Measurements from ENCODE around the gene BPHL. TPM values are rescaled to one million over a fixed set of nuclear protein-coding genes. Genes with fewer than 3 reads are reported as not detected.
"Not testable (repeated sequence)": the region's sequence is repeated elsewhere in the genome, so short reads cannot be mapped to it uniquely, and the experiment has no call there.

Gene BPHL
- total and polyA plus RNA-seq, 8 donors, result 9.0 to 22.1 (median 14.8) TPM

DNA sequence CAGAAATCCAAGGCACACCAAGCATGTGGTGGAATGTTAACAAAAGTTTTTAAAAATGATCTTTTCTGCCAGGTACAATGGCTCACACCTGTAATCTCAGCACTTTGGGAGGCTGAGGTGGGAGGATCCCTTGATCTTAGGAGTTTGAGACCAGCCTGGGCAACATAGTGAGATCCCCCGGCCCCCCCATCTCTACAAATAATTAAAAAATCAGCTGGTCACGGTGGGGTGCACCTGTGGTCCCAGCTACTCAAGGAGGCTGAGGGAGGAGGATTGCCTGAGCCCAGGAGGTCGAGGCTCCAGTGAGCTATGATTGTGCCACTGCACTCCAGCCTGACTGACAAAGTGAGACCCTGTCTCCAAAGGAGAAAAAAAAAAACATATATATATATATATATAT lies 42.2 kb upstream of the BPHL start:
- H3K4me3 ChIP-seq, result no peak overlapping the region
- FAIRE-seq (no peak), DNase-seq (no peak), ATAC-seq (no peak)
- H3K27me3 ChIP-seq, result no peaks in the 10 kb centered on the region
- H3K9me3 ChIP-seq, result no peaks in the 10 kb centered on the region
- TF ChIP-seq, protein P1, sequence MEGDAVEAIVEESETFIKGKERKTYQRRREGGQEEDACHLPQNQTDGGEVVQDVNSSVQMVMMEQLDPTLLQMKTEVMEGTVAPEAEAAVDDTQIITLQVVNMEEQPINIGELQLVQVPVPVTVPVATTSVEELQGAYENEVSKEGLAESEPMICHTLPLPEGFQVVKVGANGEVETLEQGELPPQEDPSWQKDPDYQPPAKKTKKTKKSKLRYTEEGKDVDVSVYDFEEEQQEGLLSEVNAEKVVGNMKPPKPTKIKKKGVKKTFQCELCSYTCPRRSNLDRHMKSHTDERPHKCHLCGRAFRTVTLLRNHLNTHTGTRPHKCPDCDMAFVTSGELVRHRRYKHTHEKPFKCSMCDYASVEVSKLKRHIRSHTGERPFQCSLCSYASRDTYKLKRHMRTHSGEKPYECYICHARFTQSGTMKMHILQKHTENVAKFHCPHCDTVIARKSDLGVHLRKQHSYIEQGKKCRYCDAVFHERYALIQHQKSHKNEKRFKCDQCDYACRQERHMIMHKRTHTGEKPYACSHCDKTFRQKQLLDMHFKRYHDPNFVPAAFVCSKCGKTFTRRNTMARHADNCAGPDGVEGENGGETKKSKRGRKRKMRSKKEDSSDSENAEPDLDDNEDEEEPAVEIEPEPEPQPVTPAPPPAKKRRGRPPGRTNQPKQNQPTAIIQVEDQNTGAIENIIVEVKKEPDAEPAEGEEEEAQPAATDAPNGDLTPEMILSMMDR (IDR thresholded peaks at IDR 0.05), result no peak
- H3K4me1 ChIP-seq, result peaks cover 0 to 12% (median 10%) of the 10 kb centered on the region in 3 donors
- WGBS, 2 donors, result 85 to 88% methylated on average over 3 of the region's 3 CpGs
- no peak overlapping the region for H3K27ac ChIP-seq
- H3K36me3 ChIP-seq, result peaks cover 9 to 26% (median 13%) of the 10 kb centered on the region in 3 donors
- intact Hi-C loops (cut with DNase I), result no loop called here

DNA sequence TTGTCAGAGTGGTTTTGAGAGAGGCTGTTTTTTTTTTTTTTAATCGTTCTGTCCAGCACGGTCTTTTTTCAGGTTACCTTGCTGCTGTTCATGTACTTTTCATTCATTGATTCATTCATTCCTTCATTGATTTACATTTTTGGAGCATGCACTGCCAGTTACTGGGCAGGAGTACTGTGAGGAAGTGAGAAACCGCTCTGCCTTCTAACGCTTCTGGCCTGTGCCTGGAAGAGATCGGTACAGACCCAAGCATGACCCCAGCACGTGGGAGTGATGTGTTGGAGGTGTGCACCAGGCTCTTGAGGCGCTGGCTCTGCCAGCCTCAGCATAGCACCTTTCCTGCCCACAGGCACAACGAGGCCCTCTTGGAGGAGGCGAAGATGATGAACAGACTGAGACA lies 41.1 kb upstream of the BPHL start:
- no peaks in the 10 kb centered on the region for H3K27me3 ChIP-seq
- 90 to 96% methylated on average over 9 of the region's 9 CpGs for WGBS, 2 donors
- H3K4me3 ChIP-seq, result no peak overlapping the region
- no peak for FAIRE-seq
- DNase-seq, result no peak
- no peaks in the 10 kb centered on the region for H3K9me3 ChIP-seq
- peaks cover 0 to 12% (median 10%) of the 10 kb centered on the region in 3 donors for H3K4me1 ChIP-seq
- no peak for ATAC-seq
- intact Hi-C loops (cut with DNase I), result no loop called here
- peaks cover 9 to 26% (median 14%) of the 10 kb centered on the region in 3 donors for H3K36me3 ChIP-seq
- H3K27ac ChIP-seq, result no peak overlapping the region
- TF ChIP-seq, protein P1 (IDR thresholded peaks at IDR 0.05), result no peak

DNA sequence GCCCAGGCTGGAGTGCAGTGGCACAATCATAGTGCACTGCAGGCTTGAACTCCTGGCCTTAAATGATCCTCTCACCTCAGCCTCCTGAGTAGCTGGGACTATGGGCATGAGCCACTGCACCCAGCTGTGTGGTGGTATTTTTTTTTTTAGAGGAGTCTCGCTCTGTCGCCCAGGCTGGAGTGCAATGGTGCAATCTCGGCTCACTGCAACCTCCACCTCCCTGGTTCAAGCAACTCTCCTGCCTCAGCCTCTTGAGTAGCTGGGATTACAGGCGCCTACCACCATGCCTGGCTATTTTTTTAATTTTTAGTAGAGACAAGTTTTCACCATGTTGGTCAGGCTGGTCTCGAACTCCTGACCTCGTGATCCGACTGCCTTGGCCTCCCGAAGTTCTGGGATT lies 39.6 kb upstream of the BPHL start:
- H3K9me3 ChIP-seq; ATAC-seq; H3K27me3 ChIP-seq; intact Hi-C loops (cut with DNase I); FAIRE-seq; DNase-seq; H3K27ac ChIP-seq; H3K4me3 ChIP-seq: not testable (repeated sequence)
- WGBS, 2 donors, result 91 to 93% methylated on average over 8 of the region's 8 CpGs
- Histone ChIP-seq H3K36me3 (peaks cover 9 to 31% (median 25%) of the 10 kb centered on the region in 3 donors), H3K4me1 (peaks cover 0 to 12% (median 10%) of the 10 kb centered on the region in 3 donors)

DNA sequence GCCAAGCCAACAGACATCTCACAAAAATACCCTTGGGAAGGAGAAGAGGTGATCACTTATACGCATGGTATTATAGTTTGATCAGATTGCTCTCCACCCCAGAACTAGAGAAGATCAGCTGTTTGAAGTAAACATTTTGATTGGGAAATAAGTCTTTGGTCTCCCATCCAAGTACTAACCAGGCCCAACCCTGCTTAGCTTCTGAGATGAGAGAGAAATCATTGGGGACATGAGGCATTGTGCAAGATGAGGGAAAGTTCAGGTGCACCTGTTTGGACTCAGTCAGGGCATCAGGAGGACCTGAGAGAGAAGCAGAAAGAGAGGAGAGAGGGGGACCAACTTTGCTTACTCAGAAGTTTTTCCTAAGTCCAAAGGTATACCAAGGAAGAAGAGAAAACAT lies 38.8 kb upstream of the BPHL start:
- TF ChIP-seq, protein P1 (IDR thresholded peaks at IDR 0.05), result no peak
- Histone ChIP-seq H3K36me3 (peaks cover 9 to 36% (median 29%) of the 10 kb centered on the region in 3 donors), H3K27ac (no peak overlapping the region), H3K4me3 (no peak overlapping the region), H3K4me1 (peaks cover 0 to 12% (median 10%) of the 10 kb centered on the region in 3 donors), H3K9me3 (no peaks in the 10 kb centered on the region), H3K27me3 (no peaks in the 10 kb centered on the region)
- FAIRE-seq, result no peak
- intact Hi-C loops (cut with DNase I), result no loop called here
- no peak for DNase-seq
- WGBS, 2 donors, result 95 to 100% methylated on average over 1 of the region's 1 CpG
- ATAC-seq, result no peak

DNA sequence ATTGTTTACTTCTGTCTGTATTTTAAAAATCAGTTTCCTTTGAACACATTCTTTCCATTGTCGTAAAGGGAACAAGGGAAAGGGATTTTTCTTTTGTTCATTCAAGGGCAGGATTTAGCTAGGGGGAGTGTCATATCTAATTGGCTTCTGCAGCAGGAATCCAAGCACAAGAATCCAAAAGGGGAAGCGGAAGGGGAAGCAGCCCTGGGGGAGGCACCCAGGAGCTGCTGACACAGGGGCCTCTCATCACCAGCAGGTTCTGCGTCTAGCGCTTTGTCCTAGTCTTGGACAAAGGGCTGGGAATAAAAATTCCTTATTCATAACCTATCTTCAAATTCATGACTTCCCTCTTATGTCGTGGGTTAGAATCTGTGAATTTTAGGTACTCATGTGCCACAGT lies 36.6 kb upstream of the BPHL start:
- ATAC-seq (peak in 2 of 4 donors; percentile 38 to 61), FAIRE-seq (no peak), DNase-seq (no peak)
- WGBS, 2 donors, result 92% methylated on average over 5 of the region's 5 CpGs
- Histone ChIP-seq H3K27ac (no peak overlapping the region), H3K4me3 (no peak overlapping the region), H3K4me1 (no peaks in the 10 kb centered on the region), H3K36me3 (peaks cover 9 to 38% (median 34%) of the 10 kb centered on the region in 3 donors), H3K27me3 (no peaks in the 10 kb centered on the region), H3K9me3 (no peaks in the 10 kb centered on the region)
- intact Hi-C loops (cut with DNase I), result no loop called here
- TF ChIP-seq, protein P1 (IDR thresholded peaks at IDR 0.05), result no peak
